GM18507 (cell line): ENCODE measurements around the gene LGR5.
A peak's percentile ranks its signal among the peaks of the same experiment; 100 is the strongest.
"Not testable (repeated sequence)": the region's sequence is repeated elsewhere in the genome, so short reads cannot be mapped to it uniquely, and the experiment has no call there.

ENCODE experiments used
- DNase-seq: peaks from one replicate; pipeline ENCODE4 v3.0.0; 2011; ENCODE audit warnings: low read depth; ENCODE audit not compliant: insufficient read length; ENCODE audit errors: extremely low spot score
- FAIRE-seq: peaks from 2 replicates; lab custom pipeline; 2011; peaks lifted over from hg19 to GRCh38; lab: Jason Lieb, UNC

The LGR5 gene

DNA sequence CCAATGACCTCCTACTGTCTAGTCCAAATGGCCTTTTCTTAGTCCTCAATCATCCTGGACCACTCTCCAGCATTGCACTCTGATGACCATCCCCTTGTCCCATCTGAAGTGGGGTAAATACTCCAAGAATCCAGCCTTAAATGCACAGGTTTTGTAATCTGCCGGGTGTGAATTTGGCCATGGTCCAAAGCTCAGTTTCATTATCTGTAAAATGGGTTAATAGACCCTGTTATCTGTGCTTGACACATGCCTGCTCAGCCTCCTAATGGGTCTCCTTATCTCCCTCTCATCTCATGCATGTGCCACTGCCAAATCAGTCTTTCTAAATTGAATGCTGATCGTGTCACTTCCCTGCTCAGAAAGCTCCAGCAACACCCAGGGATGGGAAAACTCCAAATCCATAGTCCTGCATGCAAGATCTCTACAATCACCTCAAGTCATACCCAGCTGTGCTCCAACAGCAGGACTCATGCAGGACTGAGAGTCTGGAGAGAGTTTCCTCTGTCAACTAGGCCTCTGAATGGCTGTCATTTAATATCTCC lies 22.3 kb downstream of the LGR5 start:
- FAIRE-seq: no peak
- DNase-seq: no peak

- DNase-seq (no peak), FAIRE-seq (no peak)
Measured at GRCh38 chr12:71465796-71466195, 26.2 kb downstream of the LGR5 start.

- DNase-seq: no peak
- FAIRE-seq: no peak
Measured at GRCh38 chr12:71469258-71469750, 29.7 kb downstream of the LGR5 start.

DNA sequence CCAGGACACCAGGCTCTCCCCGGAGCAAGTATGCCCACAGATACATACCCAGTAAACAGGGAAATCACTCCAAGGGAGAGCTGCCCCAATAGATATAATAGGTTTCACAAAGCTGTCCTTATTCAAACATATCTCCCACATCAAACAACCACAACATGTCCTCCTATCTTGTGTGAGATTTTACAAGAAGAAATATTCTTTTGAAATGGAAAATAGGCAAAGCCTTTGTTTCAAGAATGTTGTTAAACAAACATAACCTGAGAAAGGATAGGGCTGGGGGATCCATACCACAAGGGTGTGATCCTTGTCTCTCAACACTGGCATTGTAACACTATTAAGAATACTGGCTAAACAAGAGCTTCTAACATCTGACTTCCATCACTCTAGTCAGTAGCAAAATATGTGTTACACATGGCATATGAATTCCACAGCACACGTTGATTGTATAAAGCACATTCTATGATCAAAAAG lies 32.9 kb downstream of the LGR5 start:
- FAIRE-seq (no peak), DNase-seq (no peak)

DNA sequence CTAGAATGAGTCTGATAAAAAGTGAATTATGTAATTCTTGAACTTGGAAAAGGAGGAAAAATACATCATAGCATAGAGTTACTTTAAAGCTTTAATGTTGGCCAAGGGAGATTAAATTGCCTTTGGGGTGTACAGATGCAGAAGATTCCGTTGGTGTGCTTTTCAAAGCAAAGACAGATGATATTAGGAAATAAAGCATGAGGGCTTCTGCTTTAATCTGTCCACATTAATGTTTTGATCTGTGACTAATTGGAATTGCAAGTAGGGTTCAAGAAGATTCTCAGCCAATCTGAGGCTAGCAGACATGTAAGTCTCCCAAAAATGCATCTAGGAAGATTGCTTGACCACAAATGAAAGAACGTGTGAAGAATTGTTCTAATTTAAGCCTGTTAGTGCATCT lies 35.2 kb downstream of the LGR5 start:
- DNase-seq (no peak), FAIRE-seq (no peak)

GRCh38 chr12:71475280-71475679 lies 35.7 kb downstream of the LGR5 start:
- FAIRE-seq (no peak), DNase-seq (no peak)

GRCh38 chr12:71476513-71476912 lies 36.9 kb downstream of the LGR5 start:
- DNase-seq (no peak), FAIRE-seq (no peak)

DNA sequence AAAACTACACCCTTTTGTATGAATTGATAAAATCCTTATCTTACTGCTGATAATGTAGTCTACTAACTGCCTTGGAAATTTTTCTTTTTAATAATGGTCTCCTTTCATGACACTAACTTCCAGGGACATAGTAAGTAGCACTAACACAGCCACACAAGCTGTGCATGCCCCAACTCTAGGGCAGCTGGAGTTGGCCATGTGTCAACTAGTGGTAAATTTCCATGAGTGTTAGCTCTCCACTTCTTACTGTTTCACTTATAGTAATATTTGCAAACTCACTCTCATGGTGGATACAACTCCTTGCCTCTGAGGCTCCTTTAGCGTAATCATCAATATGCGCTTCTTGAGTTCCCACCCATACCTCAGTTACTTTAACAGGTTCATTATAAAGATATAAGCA lies 38.0 kb downstream of the LGR5 start:
- FAIRE-seq (no peak), DNase-seq (no peak)

DNA sequence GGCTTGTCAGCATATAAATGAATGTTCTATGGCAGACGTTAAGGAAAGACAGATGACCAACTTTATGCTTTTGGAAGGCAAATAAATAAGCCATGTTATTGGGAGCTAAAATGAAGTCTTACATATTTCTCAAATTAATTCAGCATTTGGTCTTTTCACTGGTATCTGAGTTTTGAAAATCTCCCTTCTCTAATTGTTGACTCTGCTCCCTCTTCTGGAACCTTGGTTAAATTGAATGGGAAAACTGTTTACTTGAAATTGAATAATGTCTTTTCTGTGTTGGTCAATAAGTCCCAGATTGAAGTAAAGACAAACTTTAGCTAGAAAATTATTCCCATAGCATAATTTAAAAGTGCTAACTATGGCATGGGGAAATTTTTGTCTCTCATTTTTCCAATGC lies 38.7 kb downstream of the LGR5 start:
- no peak for FAIRE-seq
- no peak for DNase-seq

- DNase-seq (no peak), FAIRE-seq (no peak)
Measured at GRCh38 chr12:71484272-71484905, 44.8 kb downstream of the LGR5 start.

DNA sequence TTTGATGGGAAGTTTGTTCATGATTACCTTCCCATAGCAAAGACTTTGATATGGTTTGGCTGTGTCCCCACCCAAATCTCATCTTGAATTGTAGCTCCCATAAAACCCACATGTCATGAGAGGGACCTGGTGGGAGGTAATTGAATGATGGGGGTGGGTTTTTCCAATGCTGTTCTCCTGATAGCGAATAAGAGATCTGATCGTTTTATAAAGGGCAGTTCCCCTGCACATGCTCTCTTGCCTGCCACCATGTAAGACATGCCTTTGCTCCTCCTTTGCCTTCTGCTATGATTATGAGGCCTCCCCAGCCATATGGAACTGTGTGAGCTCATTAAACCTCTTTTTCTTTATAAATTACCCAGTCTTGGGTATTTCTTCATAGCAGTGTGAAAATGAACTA lies 51.2 kb downstream of the LGR5 start:
- not testable (repeated sequence) for FAIRE-seq, DNase-seq

DNA sequence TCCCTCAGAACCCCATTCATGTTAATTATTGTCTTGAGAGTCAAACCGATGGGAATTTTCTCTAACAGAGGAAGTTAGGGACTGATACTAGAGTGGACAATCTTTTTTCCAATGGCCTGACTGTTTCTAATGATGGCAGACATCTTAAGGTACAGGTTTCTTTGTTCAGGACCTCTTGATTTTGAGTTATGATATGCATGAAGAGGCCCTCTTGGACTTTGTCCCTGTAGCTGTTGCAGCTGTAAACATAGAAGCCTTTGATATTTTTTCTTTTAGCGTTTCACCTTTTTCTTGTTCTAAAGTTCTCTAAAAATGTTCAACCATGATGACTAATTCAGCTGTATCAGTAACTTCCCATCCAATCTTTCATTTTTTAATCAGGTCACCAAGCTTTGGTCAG lies 53.0 kb downstream of the LGR5 start:
- DNase-seq: no peak
- no peak for FAIRE-seq

DNA sequence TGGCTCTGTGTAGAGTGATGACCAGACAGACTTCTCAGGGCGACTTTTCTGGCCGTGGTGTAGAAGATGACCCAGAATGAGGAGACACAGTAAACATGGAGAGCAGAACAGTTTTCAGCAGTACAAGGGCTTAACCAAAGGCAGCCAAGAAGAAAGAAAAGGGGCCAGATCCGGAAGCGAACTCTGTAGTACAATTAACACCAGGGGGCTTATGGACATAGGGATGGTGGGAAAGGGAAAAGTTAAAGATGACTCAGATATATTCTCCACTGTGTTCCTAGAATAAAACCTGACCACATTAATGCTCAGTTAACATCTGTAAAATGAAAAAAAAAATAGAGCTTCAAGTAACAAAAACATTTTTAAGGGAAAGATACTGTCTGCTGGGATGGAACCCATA lies 60.2 kb downstream of the LGR5 start:
- DNase-seq: no peak
- FAIRE-seq: no peak

- no peak for DNase-seq
- FAIRE-seq: peak; percentile 56
Measured at GRCh38 chr12:71503579-71504391, 64.2 kb downstream of the LGR5 start.

GRCh38 chr12:71504476-71504875 lies 64.9 kb downstream of the LGR5 start:
- FAIRE-seq (no peak), DNase-seq (no peak)

- FAIRE-seq (no peak), DNase-seq (no peak)
Measured at GRCh38 chr12:71509705-71510104, 70.1 kb downstream of the LGR5 start.

DNA sequence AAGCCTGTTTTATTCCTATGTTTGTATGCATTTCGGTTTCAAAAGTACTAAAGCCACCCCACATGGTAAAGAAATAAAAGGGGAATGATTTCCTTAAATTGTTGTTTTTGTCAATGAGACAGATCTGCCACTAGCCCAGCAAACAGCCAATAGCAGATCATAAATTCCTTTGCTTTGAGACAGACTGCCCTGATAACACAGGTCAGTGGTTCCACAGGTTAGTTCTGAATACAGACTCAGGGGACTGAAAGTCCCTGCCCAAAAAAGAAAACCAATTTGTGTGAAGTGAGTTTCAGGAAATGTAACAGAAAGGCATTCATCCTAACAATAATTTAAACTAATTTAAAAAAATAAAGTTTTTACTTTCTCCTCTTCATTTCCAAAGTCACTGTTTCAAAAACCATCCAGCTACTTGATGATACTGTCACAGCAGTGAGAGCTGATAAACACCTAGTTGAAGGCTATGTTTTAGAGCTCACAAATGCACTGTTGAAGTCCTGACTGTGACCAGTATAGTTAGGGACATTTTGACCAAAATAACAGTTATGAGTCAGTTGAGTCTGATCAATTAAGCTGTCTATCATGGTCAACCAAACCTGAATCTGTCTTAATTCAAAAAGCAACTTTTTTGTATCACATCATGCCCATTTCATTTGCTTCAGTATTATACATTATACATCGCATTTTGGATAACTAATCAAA lies 77.7 kb downstream of the LGR5 start:
- FAIRE-seq (no peak), DNase-seq (no peak)

- no peak for FAIRE-seq
- no peak for DNase-seq
Measured at GRCh38 chr12:71521125-71521524, 81.5 kb downstream of the LGR5 start.

DNA sequence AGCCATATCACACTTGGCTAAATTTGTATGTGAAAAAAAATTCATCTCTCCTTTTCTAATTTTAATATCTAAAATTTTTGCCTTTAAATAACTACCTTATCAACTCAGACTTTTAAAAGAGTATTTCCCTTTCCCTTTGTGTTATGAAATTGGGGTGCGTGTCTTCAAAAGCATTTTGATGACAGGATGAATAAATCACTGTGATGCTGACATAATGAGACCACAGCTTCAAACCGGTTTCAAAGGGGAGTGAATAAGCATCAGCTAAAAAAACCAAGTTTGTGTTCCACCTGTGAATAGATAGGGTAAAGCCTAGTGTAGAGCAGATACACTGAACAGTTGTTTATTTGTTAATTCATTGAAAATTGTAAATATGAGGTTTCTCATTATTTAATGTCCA lies 85.0 kb downstream of the LGR5 start:
- FAIRE-seq (no peak), DNase-seq (no peak)

GRCh38 chr12:71533703-71534102 lies 94.1 kb downstream of the LGR5 start:
- FAIRE-seq: no peak
- DNase-seq: no peak
